K562 (cell line): Measurements from ENCODE around the gene SLC4A2. TPM values are rescaled to one million over a fixed set of nuclear protein-coding genes. Genes with fewer than 3 reads are reported as not detected.
A peak's percentile ranks its signal among the peaks of the same experiment; 100 is the strongest.

Experiments
- ATF1 ChIP-seq, 2 experiments: fragments of 450-650 bp in 1 of 2; IDR thresholded peaks; 2 replicates each; pipeline ENCODE4 v1.6.1; 2016; ENCODE audit warnings: missing compliant biosample characterization in 1 of 2, missing genetic modification characterization in 1 of 2
- BDP1 ChIP-seq: IDR thresholded peaks from 3 replicates; pipeline ENCODE4 v1.6.1; 2011; ENCODE audit not compliant: insufficient read length, insufficient read depth
- HBP1 ChIP-seq: fragments of 450-650 bp; formaldehyde crosslinking; IDR thresholded peaks from 2 replicates; pipeline ENCODE4 v1.4.0; 2022; ENCODE audit warnings: missing genetic modification characterization
- IRF9 ChIP-seq: fragments of 450-650 bp; IDR thresholded peaks from 2 replicates; pipeline ENCODE4 v1.6.1; 2016; ENCODE audit warnings: missing biosample characterization, missing genetic modification characterization
- MLX ChIP-seq, 2 experiments: fragments of 450-650 bp in 1 of 2; sonication (generic) in 1 of 2; formaldehyde crosslinking; conservative IDR thresholded peaks; 2 replicates each; pipeline versions ENCODE4 v1.4.0 to v1.8.1; 2020 to 2022; ENCODE audit warnings: mild to moderate bottlenecking in 1 of 2, missing genetic modification reagents in 1 of 2
- MYC ChIP-seq, 2 experiments: fragments of 250-450 bp in 1 of 2; sonication (Bioruptor Pico) in 1 of 2; IDR thresholded peaks; 2 replicates each; pipeline versions ENCODE4 v1.5.1 to v1.6.1; 2012 to 2021; ENCODE audit warnings: low read depth in 2 of 2, borderline replicate concordance in 1 of 2, improper control_type of control experiment in 1 of 2, low read length in 1 of 2, mild to moderate bottlenecking in 1 of 2, moderate library complexity in 1 of 2
- NR2C1 ChIP-seq, 2 experiments: fragments of 450-650 bp; IDR thresholded peaks; 2 replicates each; pipeline ENCODE4 v1.6.1; 2017; ENCODE audit warnings: mild to moderate bottlenecking in 2 of 2, antibody characterized with exemption in 1 of 2, inconsistent platforms in 1 of 2, missing compliant biosample characterization in 1 of 2, missing genetic modification characterization in 1 of 2
- NR2F6 ChIP-seq: fragments of 450-650 bp; formaldehyde crosslinking; IDR thresholded peaks from 2 replicates; pipeline ENCODE4 v1.4.0; 2020; ENCODE audit warnings: mild to moderate bottlenecking
- TEAD1 ChIP-seq, 2 experiments: fragments of 450-650 bp in 1 of 2; sonication (generic) in 1 of 2; formaldehyde crosslinking; IDR thresholded peaks; 2 replicates each; pipeline versions ENCODE4 v1.4.0 to v1.8.0; 2020 to 2022; ENCODE audit warnings: mild to moderate bottlenecking in 2 of 2, missing genetic modification reagents in 1 of 2
- ZNF76 ChIP-seq: fragments of 250-450 bp; sonication (Bioruptor Pico); IDR thresholded peaks from 2 replicates; pipeline ENCODE4 v1.4.0; 2020; ENCODE audit warnings: mild to moderate bottlenecking, moderate library complexity, borderline replicate concordance
- polyA plus RNA-seq, 8 experiments: library from polyadenylated mRNA; depleted of rRNA in 4 of 8; stranded (reverse) in 5 of 8; unstranded in 3 of 8; fragments of >200 nt; fragmentation: Nextera tagmentation in 2 of 8; fragmentation: Illumina TruSeq in 1 of 8; extraction: Ambion mirVana in 2 of 8; extraction: Trizol in 1 of 8; gene quantifications; 2 replicates each; pipeline versions ENCODE4 v1.2.1 to v1.2.3, GENCODE V29; 2011 to 2014; ENCODE audit warnings: inconsistent platforms in 1 of 8, missing spikeins in 1 of 8
- total RNA-seq, 7 experiments: library from RNA; depleted of rRNA in 6 of 7; stranded (reverse); fragments of >200 nt in 6 of 7; fragmentation: Illumina TruSeq in 2 of 7; extraction: Trizol in 2 of 7; gene quantifications; 2 replicates each; pipeline versions ENCODE4 v1.2.1 to v1.2.3, GENCODE V29; 2011 to 2021; ENCODE audit warnings: low replicate concordance in 1 of 7
- TF ChIP-seq, protein P1 (sequence below): sonication (generic); formaldehyde crosslinking; IDR thresholded peaks from 2 replicates; pipeline ENCODE4 v1.8.1; 2023; ENCODE audit warnings: missing genetic modification reagents, mild to moderate bottlenecking, borderline replicate concordance

SLC4A2 gene
- total and polyA plus RNA-seq, 9 of the 15 experiments (the other 6 are each of a cell fraction or from before 2014, with no cell fraction given): 11.4 to 375 (median 130) TPM

DNA sequence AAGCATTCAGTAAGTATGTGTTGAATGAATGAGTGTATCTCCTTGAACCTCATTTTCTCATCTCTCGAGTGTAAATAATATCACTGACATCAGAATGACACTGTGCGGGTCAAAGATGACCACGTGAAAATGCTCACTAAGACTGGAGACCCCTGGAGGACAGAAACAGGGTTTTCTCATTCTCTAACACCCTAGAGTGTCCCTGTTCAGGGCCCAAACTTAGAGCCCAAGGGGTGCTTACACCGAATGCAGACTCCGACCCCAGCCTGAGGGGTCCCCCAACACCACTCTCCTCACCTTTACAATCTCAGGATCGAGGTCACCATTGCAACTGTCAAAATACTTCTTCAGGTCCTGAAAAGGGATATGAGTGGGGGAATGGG lies 3.1 kb upstream of the SLC4A2 start (continued):
- TF ChIP-seq MYC (IDR thresholded peaks at IDR 0.05; ENCODE audit: low read depth, low read length) (peak; percentile 93), MYC (CRISPR knock-in tag; IDR thresholded peaks at IDR 0.05; ENCODE audit: borderline replicate concordance, low read depth) (0 out of 2 replicates have a peak, but pooled peaks have one; percentile 20), TEAD1 (CRISPR knock-in tag; IDR thresholded peaks at IDR 0.05) (peak in 1 of 2 experiments; percentile 71; a peak in 1 of 4 replicates), BDP1 (no peak), ATF1 (CRISPR knock-in tag; IDR thresholded peaks at IDR 0.05) (no peak), ATF1 (tag; IDR thresholded peaks at IDR 0.05) (peak; percentile 81), HBP1 (no peak), MLX (CRISPR knock-in tag; conservative IDR thresholded peaks at IDR 0.05) (no peak), ZNF76 (CRISPR knock-in tag) (no peak), NR2C1 (IDR thresholded peaks at IDR 0.05) (no peak), NR2C1 (tag; IDR thresholded peaks at IDR 0.05) (peak; percentile 84), NR2F6 (CRISPR knock-in tag) (no peak), IRF9 (tag) (no peak)
- TF ChIP-seq, protein P1, sequence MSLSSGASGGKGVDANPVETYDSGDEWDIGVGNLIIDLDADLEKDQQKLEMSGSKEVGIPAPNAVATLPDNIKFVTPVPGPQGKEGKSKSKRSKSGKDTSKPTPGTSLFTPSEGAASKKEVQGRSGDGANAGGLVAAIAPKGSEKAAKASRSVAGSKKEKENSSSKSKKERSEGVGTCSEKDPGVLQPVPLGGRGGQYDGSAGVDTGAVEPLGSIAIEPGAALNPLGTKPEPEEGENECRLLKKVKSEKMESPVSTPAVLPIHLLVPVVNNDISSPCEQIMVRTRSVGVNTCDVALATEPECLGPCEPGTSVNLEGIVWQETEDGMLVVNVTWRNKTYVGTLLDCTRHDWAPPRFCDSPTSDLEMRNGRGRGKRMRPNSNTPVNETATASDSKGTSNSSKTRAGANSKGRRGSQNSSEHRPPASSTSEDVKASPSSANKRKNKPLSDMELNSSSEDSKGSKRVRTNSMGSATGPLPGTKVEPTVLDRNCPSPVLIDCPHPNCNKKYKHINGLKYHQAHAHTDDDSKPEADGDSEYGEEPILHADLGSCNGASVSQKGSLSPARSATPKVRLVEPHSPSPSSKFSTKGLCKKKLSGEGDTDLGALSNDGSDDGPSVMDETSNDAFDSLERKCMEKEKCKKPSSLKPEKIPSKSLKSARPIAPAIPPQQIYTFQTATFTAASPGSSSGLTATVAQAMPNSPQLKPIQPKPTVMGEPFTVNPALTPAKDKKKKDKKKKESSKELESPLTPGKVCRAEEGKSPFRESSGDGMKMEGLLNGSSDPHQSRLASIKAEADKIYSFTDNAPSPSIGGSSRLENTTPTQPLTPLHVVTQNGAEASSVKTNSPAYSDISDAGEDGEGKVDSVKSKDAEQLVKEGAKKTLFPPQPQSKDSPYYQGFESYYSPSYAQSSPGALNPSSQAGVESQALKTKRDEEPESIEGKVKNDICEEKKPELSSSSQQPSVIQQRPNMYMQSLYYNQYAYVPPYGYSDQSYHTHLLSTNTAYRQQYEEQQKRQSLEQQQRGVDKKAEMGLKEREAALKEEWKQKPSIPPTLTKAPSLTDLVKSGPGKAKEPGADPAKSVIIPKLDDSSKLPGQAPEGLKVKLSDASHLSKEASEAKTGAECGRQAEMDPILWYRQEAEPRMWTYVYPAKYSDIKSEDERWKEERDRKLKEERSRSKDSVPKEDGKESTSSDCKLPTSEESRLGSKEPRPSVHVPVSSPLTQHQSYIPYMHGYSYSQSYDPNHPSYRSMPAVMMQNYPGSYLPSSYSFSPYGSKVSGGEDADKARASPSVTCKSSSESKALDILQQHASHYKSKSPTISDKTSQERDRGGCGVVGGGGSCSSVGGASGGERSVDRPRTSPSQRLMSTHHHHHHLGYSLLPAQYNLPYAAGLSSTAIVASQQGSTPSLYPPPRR (CRISPR knock-in tag): no peak
